CD4-positive, alpha-beta T cell treated with Interleukin-15 for 4 hours (primary cell): ENCODE measurements around the gene COL6A2.
"Not testable (repeated sequence)": the region's sequence is repeated elsewhere in the genome, so short reads cannot be mapped to it uniquely, and the experiment has no call there.

ENCODE experiments used
- DNase-seq: peaks from one replicate; pipeline ENCODE4 v3.0.0-alpha.2; 2020; ENCODE audit warnings: low spot score

The COL6A2 gene

DNA sequence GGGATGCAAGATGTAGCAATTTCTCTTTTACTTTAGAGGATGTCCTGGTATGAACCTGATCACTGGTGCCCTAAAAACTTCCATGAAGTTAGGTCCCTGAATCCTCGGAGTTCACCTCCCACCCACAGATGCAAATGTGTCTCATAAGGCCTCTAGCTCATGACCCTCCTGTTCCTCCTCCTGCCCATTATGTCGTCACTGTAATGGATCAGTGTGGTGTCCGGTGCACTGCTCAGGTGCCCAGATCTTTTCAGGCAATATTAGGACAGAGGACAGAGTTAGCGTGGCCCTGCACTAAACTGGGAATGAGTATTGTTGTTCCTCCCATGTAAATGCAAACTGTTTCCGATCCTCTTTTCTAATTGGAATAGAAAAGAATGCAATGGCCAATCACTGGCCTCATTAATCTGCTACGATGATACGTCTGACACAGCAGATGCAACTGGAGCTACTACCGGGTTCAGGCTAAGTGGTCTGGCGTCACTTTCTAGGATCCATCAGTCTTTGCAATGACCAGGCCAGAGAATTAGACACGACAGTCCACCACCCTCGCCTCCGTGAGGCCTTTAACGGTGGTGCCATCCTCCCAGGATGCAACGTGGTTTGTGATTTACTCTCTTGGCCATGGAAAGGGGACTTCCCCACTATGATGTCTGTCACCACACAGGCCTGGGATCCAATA, 3.4 kb upstream of the COL6A2 start:
- no peak for DNase-seq

- no peak for DNase-seq
Measured at GRCh38 chr21:46095083-46095719, 2.7 kb upstream of the COL6A2 start.

- DNase-seq = no peak
Measured at GRCh38 chr21:46095814-46096595, 1.9 kb upstream of the COL6A2 start.

DNA sequence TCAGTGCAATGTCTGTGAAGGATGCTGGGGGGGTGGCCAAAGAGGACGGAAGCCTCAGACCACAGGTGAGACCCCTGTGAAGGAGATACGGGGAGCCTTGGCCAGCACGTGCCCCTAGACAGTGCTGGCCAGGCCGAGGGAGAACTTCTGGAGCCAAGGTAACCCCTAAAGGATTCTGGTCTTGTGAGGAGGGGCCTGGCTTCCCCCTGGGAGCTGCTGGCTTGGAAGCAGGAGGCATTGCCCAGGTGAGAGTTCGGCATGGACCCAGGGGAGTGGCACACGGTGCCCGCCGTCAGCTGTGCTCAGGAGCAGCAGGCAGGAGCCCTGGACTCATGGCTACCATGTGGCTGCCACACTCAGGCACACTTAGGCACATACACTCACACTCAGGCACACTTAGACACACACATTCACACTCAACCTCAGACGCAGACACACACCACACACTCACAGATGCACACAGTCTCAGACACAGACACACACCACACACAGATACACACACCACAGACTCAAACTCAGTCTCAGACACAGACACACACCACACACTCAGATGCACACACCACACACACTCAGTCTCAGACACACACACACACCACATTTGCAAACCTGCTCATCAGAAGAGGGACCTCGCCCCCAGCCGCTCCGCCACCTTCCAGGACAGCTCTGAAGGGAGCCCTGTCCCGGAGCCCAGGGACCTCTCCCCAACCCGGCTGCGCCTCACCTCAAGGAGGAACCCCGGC, 1.1 kb upstream of the COL6A2 start:
- DNase-seq = no peak

- no peak for DNase-seq
Measured at GRCh38 chr21:46098303-46099141, 610 bp downstream of the COL6A2 start.

GRCh38 chr21:46099476-46099875, 1.6 kb downstream of the COL6A2 start:
- DNase-seq = no peak

DNA sequence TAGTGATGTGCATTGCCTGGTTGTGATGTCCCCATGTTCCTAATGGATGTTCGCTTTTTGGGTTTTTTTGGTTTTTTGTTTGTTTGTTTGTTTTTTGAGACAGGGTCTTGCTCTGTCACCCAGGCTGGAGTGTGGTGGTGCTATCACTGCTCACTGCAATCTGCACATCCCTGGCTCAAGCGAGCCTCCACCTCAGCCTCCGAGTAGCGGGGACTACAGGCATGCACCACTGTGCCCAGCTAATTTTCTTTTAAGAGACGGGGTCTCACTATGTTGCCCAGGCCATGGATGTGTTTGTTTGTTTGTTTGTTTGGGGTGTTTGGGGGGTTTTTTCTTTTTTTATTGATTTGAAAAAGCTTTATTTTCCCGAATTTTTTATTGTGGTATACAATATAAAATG, 2.1 kb downstream of the COL6A2 start:
- DNase-seq = no peak

- DNase-seq = no peak
Measured at GRCh38 chr21:46100426-46100825, 2.5 kb downstream of the COL6A2 start.

DNA sequence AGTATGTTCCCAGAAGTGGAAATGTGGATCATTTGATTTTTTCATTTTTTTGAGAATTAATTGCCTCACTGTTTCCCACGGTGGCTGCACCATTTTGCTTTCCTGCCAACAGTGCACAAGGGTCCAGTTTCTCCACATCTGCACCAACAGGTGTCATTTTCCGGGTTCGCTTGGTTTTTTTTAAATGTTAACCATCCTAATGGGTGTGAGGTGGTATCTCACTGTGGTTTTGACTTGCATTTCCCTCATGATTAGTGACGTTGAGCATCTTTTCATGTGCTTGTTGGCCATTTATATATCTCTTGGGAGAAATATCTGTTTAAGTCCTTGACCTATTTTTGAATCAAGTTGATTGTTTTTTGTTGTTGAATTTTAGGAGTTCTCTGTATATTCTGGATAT, 3.0 kb downstream of the COL6A2 start:
- no peak for DNase-seq

DNA sequence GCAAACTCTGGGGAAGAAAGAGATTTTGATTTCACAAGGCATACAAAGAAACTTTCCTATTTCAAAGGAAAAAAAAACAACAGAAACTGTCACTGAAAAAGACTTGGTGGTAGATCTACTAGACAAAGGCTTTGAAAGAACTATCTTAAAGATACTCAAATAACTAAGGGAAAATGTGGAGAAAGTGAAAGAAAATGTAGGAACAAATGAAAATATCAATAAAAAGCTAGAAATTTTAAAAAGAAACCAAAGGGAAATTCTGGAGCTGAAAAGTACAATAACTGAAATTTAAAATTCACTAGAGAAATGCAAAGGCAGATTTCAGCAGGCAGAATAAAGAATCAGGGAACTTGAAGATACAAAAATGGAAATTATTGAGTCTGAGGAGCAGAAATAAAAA, 6.2 kb downstream of the COL6A2 start:
- no peak for DNase-seq

DNA sequence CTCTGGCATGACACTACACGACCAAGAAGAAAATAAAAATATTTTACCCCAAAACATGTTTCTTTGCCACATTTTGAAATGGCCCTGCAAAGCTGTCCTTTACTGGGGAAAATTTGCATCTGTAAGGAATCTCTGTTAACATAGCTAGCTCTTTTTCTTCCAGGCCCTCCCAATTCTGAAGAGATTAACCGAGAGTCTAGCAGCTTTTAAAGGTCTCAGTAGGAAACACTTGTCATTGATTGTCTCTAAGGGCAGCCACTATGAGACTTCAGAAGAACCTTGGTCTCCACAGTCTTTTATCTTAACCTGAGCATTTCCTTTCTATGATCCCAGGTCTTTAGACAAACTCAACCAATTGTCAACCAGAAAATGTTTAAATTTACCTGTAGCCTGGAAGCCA, 9.5 kb downstream of the COL6A2 start:
- not testable (repeated sequence) for DNase-seq

DNA sequence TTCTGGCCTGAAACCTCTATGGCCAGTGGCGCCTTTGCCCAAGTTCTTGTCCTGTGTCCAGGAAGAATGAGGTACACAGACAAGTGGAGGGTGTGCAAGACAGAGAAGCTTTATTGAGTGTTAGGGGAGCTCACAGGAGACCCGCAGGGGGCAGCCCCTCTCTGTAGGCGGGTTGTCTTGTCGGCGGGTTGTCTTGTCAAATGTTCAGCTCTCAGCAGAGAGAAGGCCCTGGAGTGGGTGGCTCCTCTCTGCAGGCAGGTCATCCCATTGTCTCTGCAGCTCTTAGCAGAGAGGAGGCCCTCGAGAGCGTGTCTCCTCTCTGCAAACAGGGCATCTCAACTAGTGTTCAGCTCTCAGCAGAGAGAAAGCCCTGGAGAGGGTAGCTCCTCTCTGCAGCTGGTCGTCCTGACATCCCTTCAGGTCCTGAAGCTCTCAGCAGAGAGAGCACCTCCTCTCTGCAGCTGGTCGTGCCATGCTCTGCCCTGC, 11.0 kb downstream of the COL6A2 start:
- no peak for DNase-seq

- no peak for DNase-seq
Measured at GRCh38 chr21:46109313-46110221, 11.7 kb downstream of the COL6A2 start.

- DNase-seq = no peak
Measured at GRCh38 chr21:46110499-46111192, 12.7 kb downstream of the COL6A2 start.

DNA sequence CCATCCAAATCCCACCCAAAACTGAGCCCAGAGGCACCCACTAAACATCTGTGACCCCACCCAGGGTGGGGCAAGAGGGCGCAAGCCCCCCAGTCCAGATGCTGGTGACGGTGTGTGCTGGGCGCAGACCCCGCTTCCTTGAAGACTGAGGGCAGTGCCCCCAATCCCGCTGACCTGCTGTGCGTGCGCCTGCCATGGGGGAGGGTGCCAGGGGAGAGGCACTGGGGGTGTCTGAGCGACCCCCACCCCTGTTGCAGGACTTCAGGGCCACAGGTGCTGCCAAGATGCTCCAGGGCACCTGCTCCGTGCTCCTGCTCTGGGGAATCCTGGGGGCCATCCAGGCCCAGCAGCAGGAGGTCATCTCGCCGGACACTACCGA, 13.3 kb downstream of the COL6A2 start:
- no peak for DNase-seq

DNA sequence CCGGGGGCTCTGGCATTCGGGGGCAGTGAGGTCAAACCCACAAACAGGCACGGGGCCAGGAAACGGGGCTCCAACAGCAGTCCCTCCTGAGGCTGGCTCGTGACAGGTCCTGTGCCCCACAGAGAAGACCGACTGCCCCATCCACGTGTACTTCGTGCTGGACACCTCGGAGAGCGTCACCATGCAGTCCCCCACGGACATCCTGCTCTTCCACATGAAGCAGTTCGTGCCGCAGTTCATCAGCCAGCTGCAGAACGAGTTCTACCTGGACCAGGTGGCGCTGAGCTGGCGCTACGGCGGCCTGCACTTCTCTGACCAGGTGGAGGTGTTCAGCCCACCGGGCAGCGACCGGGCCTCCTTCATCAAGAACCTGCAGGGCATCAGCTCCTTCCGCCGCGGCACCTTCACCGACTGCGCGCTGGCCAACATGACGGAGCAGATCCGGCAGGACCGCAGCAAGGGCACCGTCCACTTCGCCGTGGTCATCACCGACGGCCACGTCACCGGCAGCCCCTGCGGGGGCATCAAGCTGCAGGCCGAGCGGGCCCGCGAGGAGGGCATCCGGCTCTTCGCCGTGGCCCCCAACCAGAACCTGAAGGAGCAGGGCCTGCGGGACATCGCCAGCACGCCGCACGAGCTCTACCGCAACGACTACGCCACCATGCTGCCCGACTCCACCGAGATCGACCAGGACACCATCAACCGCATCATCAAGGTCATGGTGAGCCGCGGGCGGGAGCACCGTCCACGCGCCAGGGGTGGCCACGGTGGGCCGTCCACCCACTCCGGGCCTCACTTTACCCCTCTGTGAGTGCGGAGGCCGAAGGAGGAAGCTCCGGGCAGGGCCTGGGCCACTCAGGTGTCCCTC, 14.2 kb downstream of the COL6A2 start:
- DNase-seq = no peak

DNA sequence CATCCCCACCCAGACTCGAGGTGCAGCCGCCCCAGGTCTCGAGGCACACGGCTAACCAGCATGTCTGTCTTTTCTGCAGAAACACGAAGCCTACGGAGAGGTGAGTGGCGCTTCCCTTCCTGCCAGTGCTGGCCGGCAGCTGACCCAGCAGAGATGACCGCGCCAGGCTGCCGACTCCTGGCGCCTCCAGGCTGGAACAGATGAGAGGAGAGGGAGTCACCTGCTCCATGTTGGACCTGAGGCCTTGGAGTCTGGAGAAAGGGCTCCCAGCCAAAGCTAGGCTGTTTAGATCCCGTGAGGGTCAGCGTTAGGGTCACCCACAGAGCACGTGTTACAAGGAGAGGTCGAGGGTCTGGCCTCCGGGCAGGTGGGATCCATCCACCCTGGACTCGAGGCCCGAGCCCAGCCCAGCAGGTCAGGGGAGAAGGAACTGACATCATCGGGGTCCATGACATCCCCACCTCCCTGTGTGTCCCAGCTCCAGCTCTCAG, 14.9 kb downstream of the COL6A2 start:
- DNase-seq = no peak

DNA sequence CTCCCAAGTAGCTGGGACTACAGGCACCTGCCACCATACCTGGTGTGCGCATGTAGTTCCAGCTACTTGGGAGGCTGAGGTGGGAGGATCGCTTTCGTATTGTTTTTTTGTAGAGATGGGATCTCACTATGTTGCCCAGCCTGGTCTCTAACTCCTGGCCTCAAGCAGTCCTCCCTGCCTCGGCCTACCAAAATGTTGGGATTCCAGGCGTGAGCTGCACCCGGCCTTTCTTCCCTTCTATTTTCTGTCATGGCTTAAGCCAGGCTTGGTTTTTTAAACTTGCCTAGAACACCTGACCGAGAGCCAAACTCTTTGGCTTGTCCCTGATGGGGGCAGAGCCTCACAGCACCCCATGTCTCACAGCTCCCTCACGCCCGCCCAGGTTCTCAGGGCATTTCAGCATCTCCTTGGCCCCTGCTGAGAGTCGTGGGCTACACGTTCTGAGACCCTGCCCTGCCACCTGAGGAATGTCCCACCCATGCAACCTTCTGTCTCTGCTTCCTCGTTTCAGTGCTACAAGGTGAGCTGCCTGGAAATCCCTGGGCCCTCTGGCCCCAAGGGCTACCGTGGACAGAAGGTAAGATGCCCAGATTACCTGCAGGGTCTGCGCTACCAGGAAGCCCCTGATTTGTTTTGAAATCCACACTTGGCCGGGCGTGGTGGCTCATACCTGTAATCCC, 15.7 kb downstream of the COL6A2 start:
- DNase-seq = no peak
